HG02852 (cell line): ENCODE results near the gene MARK4.

ENCODE experiments used
- ATAC-seq: cut with Tn5 transposase; IDR thresholded peaks from one replicate; pipeline ENCODE4 v1.9.1; 2021; ENCODE audit warnings: mild to moderate bottlenecking, moderate library complexity; ENCODE audit not compliant: unreplicated experiment

The MARK4 gene

GRCh38 chr19:45354241-45354842 lies 103.3 kb downstream of the MARK4 start:
- no peak for ATAC-seq
